K562 (cell line): Measurements from ENCODE around the gene POLR2B. TPM values are rescaled to one million over a fixed set of nuclear protein-coding genes. Genes with fewer than 3 reads are reported as not detected.

Experiments
- ATAC-seq: fragments of 200-7000 bp; cut with Tn5 transposase; 3 replicates; pipeline ENCODE4 v1.9.1; 2020; ENCODE audit warnings: moderate library complexity
- BruUV-seq: library from RNA; stranded (reverse); fragments of 400-500 nt; replicated peaks from 2 replicates; lab custom pipeline; 2021; lab: Mats Ljungman, UMichigan
- CTCF ChIA-PET: fragments of 300-600 bp; formaldehyde crosslinking; extraction: SDS; loops from one replicate; lab custom pipeline; 2021; ENCODE audit warnings: low intra/inter-chr PET ratio; lab: Yijun Ruan, JAX
- POLR2A ChIA-PET: fragments of 300-600, 350-650 bp; sonication (Branson Sonifier 250); formaldehyde crosslinking; extraction: SDS; loops from one replicate; lab custom pipeline; 2021; ENCODE audit warnings: antibody characterized with exemption, inconsistent platforms; lab: Yijun Ruan, JAX
- DNase-seq, 4 experiments: peaks; one replicate each; pipeline versions ENCODE4 v3.0.0 to v3.0.0-alpha.2; 2011 to 2018; ENCODE audit warnings: low spot score in 3 of 4, mixed read lengths in 3 of 4; ENCODE audit errors: extremely low read depth in 1 of 4
- FAIRE-seq: peaks from 2 replicates; lab custom pipeline; 2011; peaks lifted over from hg19 to GRCh38; lab: Jason Lieb, UNC
- H2AFZ ChIP-seq: 2 replicates; pipeline ENCODE4 v1.6.0; 2011; ENCODE audit warnings: low read depth, low read length, control low read depth, inconsistent platforms
- H3K27ac ChIP-seq: fragments of 200-600 bp; 3 replicates; pipeline ENCODE4 v1.8.0; 2011; ENCODE audit warnings: low read depth, mild to moderate bottlenecking, control low read depth, inconsistent platforms, low read length, moderate library complexity, mixed read lengths; ENCODE audit errors: extremely low read depth
- H3K27me3 ChIP-seq, 2 experiments: fragments of 300-600 bp in 1 of 2; 2 replicates in 1 of 2; 3 replicates in 1 of 2; pipeline versions ENCODE4 v1.6.0 to v1.8.0; 2011; ENCODE audit warnings: inconsistent platforms in 2 of 2, low read length in 2 of 2, mild to moderate bottlenecking in 1 of 2, mixed read lengths in 1 of 2, moderate library complexity in 1 of 2; ENCODE audit not compliant: control insufficient read depth in 2 of 2, insufficient read depth in 2 of 2
- H3K36me3 ChIP-seq: fragments of 300-600 bp; 3 replicates; pipeline ENCODE4 v1.8.0; 2011; ENCODE audit warnings: mild to moderate bottlenecking, low read length, inconsistent platforms; ENCODE audit not compliant: control insufficient read depth, insufficient read depth
- H3K4me1 ChIP-seq, 2 experiments: fragments of 200-600 bp in 1 of 2; replicated peaks in 1 of 2; 2 replicates in 1 of 2; 3 replicates in 1 of 2; pipeline versions ENCODE4 v1.5.1 to v1.8.0; 2011; ENCODE audit warnings: inconsistent platforms in 2 of 2, low read length in 2 of 2, mild to moderate bottlenecking in 1 of 2, mixed read lengths in 1 of 2, moderate library complexity in 1 of 2; ENCODE audit not compliant: control insufficient read depth in 2 of 2, insufficient read depth in 2 of 2
- H3K4me2 ChIP-seq: 2 replicates; pipeline ENCODE4 v1.6.1; 2011; ENCODE audit warnings: low read length, control low read depth, inconsistent platforms, mixed read lengths; ENCODE audit not compliant: insufficient read depth
- H3K4me3 ChIP-seq: fragments of 200-600 bp; sonication (generic), shearing (Covaris generic); 2 replicates; pipeline ENCODE4 v1.5.1; 2016; ENCODE audit warnings: control low read depth, inconsistent platforms
- H3K79me2 ChIP-seq: fragments of 200-600 bp; 3 replicates; pipeline ENCODE4 v1.8.0; 2011; ENCODE audit warnings: low read length, inconsistent platforms; ENCODE audit not compliant: control insufficient read depth, insufficient read depth
- H3K9ac ChIP-seq, 2 experiments: 2 replicates each; pipeline versions ENCODE4 v1.6.0 to v1.6.1; 2011; ENCODE audit warnings: low read depth in 2 of 2, low read length in 2 of 2, control low read depth in 1 of 2, inconsistent platforms in 1 of 2, mild to moderate bottlenecking in 1 of 2, mixed read lengths in 1 of 2; ENCODE audit not compliant: insufficient read depth in 1 of 2
- H3K9me1 ChIP-seq: one replicate; pipeline ENCODE4 v1.6.0; 2011; ENCODE audit warnings: inconsistent platforms, mild to moderate bottlenecking, low read length, moderate library complexity; ENCODE audit not compliant: control insufficient read depth, insufficient read depth
- H3K9me3 ChIP-seq: replicated peaks from 2 replicates; pipeline ENCODE4 v1.5.1; 2011; ENCODE audit warnings: low read depth, low read length, inconsistent platforms; ENCODE audit not compliant: control insufficient read depth, insufficient read depth
- H4K20me1 ChIP-seq: replicated peaks from 2 replicates; pipeline ENCODE4 v1.6.1; 2011; ENCODE audit warnings: low read length, inconsistent platforms, mixed read lengths; ENCODE audit not compliant: control insufficient read depth, insufficient read depth
- E2F1 ChIP-seq: sonication (generic); formaldehyde crosslinking; IDR thresholded peaks from 2 replicates; pipeline ENCODE4 v1.8.1; 2023; ENCODE audit warnings: mild to moderate bottlenecking, missing genetic modification reagents, moderate library complexity
- HDGF ChIP-seq: fragments of 450-650 bp; IDR thresholded peaks from 2 replicates; pipeline ENCODE4 v1.6.1; 2016
- HIVEP1 ChIP-seq: fragments of 250-450 bp; sonication (Bioruptor Pico); IDR thresholded peaks from 2 replicates; pipeline ENCODE4 v1.4.0; 2020; ENCODE audit warnings: mild to moderate bottlenecking
- JUND ChIP-seq, 2 experiments: IDR thresholded peaks; 2 replicates in 1 of 2; 3 replicates in 1 of 2; pipeline ENCODE4 v1.6.1; 2011; ENCODE audit warnings: borderline replicate concordance in 2 of 2, low read depth in 2 of 2, low read length in 2 of 2, improper control_type of control experiment in 1 of 2, missing biosample characterization in 1 of 2, missing genetic modification characterization in 1 of 2, missing genetic modification reagents in 1 of 2
- ZNF668 ChIP-seq: fragments of 250-450 bp; sonication (Bioruptor Pico); IDR thresholded peaks from 2 replicates; pipeline ENCODE4 v1.8.0; 2022; ENCODE audit warnings: mild to moderate bottlenecking, inconsistent platforms
- WGBS: fragments of 100-300 bp; shearing (Covaris generic); methylation state at CpG from one replicate; pipeline ENCODE4 v1.1.6; 2016; ENCODE audit warnings: low coverage, mixed read lengths; ENCODE audit not compliant: insufficient coverage; ENCODE audit errors: missing lambda C conversion rate; 5-methylcytosine and 5-hydroxymethylcytosine counted together
- in situ Hi-C: fragments of 300-500 bp; cut with MboI; formaldehyde crosslinking; loops from 4 replicates; pipeline ENCODE4 v1.15.0; 2018; ENCODE audit warnings: inconsistent platforms, mixed read lengths
- intact Hi-C: fragments of 100-400 bp; cut with micrococcal nuclease; formaldehyde crosslinking; loops from 2 replicates; pipeline ENCODE4 v1.14.2; 2022
- polyA plus RNA-seq, 8 experiments: library from polyadenylated mRNA; depleted of rRNA in 4 of 8; stranded (reverse) in 5 of 8; unstranded in 3 of 8; fragments of >200 nt; fragmentation: Nextera tagmentation in 2 of 8; fragmentation: Illumina TruSeq in 1 of 8; extraction: Ambion mirVana in 2 of 8; extraction: Trizol in 1 of 8; gene quantifications; 2 replicates each; pipeline versions ENCODE4 v1.2.1 to v1.2.3, GENCODE V29; 2011 to 2014; ENCODE audit warnings: inconsistent platforms in 1 of 8, missing spikeins in 1 of 8
- total RNA-seq, 7 experiments: library from RNA; depleted of rRNA in 6 of 7; stranded (reverse); fragments of >200 nt in 6 of 7; fragmentation: Illumina TruSeq in 2 of 7; extraction: Trizol in 2 of 7; gene quantifications; 2 replicates each; pipeline versions ENCODE4 v1.2.1 to v1.2.3, GENCODE V29; 2011 to 2021; ENCODE audit warnings: low replicate concordance in 1 of 7

Gene POLR2B
- total and polyA plus RNA-seq, 9 of the 15 experiments (the other 6 are each of a cell fraction or from before 2014, with no cell fraction given), result 60.9 to 208 (median 142) TPM

- DNase-seq, result no peak
These were observed 72.8 kb downstream of the POLR2B start for GRCh38 chr4:57051524-57051923.

More at GRCh38 chr4:57051524-57051923, 72.8 kb downstream of the POLR2B start:
- Histone ChIP-seq H3K4me1 (no peaks in the 10 kb centered on the region), H3K9ac (no peak overlapping the region), H3K9me3 (no peaks in the 10 kb centered on the region), H3K9me1 (no peaks in the 10 kb centered on the region), H3K27me3 (peaks cover 18 to 39% of the 10 kb centered on the region in 2 experiments; a peak in 4 of 5 replicates), H4K20me1 (no peaks in the 10 kb centered on the region), H3K27ac (no peak overlapping the region), H2AFZ (no peak overlapping the region), H3K4me2 (no peak overlapping the region), H3K4me3 (no peak overlapping the region), H3K36me3 (no peaks in the 10 kb centered on the region), H3K79me2 (no peaks in the 10 kb centered on the region)
- FAIRE-seq (no peak), ATAC-seq (no peak)
- in situ Hi-C loops, result no loop called here
- CTCF ChIA-PET, result no interaction called here
- POLR2A ChIA-PET, result interaction anchor here (0.6 kb wide), 1 partner anchor 83 kb away, joined by 3 read pairs; no protein-coding TSS in a partner anchor
- 0% methylated on average over 2 of the region's 2 CpGs for WGBS
- no peak for TF ChIP-seq HDGF
- no peak for TF ChIP-seq ZNF668 (CRISPR knock-in tag)
- no peak for TF ChIP-seq JUND (IDR thresholded peaks at IDR 0.05; ENCODE audit: borderline replicate concordance, low read depth, low read length)
- TF ChIP-seq JUND (tag; IDR thresholded peaks at IDR 0.05; ENCODE audit: borderline replicate concordance, low read depth, low read length), result no peak
- no peak for TF ChIP-seq E2F1 (CRISPR knock-in tag)
- no peak for TF ChIP-seq HIVEP1 (CRISPR knock-in tag)
- no TSS peak for BruUV-seq
- intact Hi-C loops, result no loop called here
